ENCODE results near the gene GPR107. TPM values are rescaled to one million over a fixed set of nuclear protein-coding genes. Genes with fewer than 3 reads are reported as not detected.

The GPR107 gene
- polyA plus RNA-seq, 3 donors, result 6.0 to 22.6 (median 6.0) TPM

DNA sequence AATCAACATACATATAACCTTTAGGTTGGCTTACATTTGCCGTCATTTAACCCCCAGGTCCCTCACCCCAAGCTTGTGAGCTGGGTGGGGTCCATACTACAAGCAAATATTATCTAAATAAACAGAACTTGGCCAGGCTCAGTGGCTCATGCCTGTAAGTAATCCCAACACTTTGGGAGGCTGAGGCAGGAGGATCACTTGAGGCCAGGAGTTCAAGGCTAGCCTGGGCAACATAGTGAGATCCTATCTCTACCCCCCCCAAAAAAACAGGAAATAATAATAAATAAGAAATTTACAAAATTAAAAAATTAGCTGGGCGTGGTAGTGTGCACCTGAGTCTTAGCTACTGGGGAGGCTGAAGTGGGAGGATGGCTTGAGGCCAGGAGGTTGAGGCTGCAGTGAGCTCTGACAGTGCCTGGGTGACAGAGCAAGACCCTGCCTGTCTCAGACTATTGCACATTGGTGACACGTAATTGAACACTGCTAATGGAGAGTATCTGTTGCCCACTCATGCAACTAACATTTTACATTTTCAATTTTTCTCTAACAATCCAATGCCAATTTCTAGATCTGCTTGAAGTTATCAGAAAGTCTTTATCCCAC is 29.6 kb upstream of the GPR107 start:
- H3K9ac ChIP-seq (ENCODE audit: insufficient read depth, low read length, poor library complexity, severe bottlenecking), result no peak overlapping the region
- peaks cover 50 to 64% of the 10 kb centered on the region in 2 donors for H3K4me1 ChIP-seq (ENCODE audit: control insufficient read depth in 1 of 2, insufficient read depth in 2 of 2, low read length in 2 of 2)
- H3K9me3 Mint-ChIP-seq, result peaks cover 0 to 6% (median 3%) of the 10 kb centered on the region in 7 donors
- peaks cover 96% of the 10 kb centered on the region for H4K20me1 ChIP-seq (ENCODE audit: insufficient read depth, low read length)
- H3K27ac Mint-ChIP-seq, result peak overlapping the region in 6 of 7 donors; percentile 79 to 92 (median 89)
- DNase-seq, result no peak
- peaks cover 70% of the 10 kb centered on the region for H3K4me1 Mint-ChIP-seq
- H3K4me3 Mint-ChIP-seq, result no peak overlapping the region
- WGBS (ENCODE audit: insufficient coverage), result 100% methylated on average over 1 of the region's 3 CpGs
- no peak overlapping the region for H2AFZ ChIP-seq (ENCODE audit: insufficient read depth, low read depth, low read length, poor library complexity, severe bottlenecking)
- peaks cover 0 to 1% (median 0%) of the 10 kb centered on the region in 3 donors for H3K27me3 Mint-ChIP-seq (ENCODE audit: low read depth in 3 of 3)
- peaks cover 100% of the 10 kb centered on the region for H3K79me2 ChIP-seq (ENCODE audit: insufficient read depth, low read length)
- H3K9me3 ChIP-seq (replicated peaks in 1 of 2; ENCODE audit: control insufficient read depth in 1 of 2, insufficient read depth in 1 of 2, low read length in 2 of 2), result peaks cover 0 to 2% of the 10 kb centered on the region in 2 donors
- peaks cover 0 to under 1% of the 10 kb centered on the region in 2 donors for H3K36me3 ChIP-seq (replicated peaks in 1 of 2; ENCODE audit: control insufficient read depth in 1 of 2, insufficient read depth in 2 of 2, low read length in 2 of 2)
- H3K27me3 ChIP-seq (ENCODE audit: control insufficient read depth in 2 of 2, insufficient read depth in 2 of 2, low read length in 2 of 2), result no peaks in the 10 kb centered on the region
- TF ChIP-seq, protein P1, sequence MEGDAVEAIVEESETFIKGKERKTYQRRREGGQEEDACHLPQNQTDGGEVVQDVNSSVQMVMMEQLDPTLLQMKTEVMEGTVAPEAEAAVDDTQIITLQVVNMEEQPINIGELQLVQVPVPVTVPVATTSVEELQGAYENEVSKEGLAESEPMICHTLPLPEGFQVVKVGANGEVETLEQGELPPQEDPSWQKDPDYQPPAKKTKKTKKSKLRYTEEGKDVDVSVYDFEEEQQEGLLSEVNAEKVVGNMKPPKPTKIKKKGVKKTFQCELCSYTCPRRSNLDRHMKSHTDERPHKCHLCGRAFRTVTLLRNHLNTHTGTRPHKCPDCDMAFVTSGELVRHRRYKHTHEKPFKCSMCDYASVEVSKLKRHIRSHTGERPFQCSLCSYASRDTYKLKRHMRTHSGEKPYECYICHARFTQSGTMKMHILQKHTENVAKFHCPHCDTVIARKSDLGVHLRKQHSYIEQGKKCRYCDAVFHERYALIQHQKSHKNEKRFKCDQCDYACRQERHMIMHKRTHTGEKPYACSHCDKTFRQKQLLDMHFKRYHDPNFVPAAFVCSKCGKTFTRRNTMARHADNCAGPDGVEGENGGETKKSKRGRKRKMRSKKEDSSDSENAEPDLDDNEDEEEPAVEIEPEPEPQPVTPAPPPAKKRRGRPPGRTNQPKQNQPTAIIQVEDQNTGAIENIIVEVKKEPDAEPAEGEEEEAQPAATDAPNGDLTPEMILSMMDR (IDR thresholded peaks at IDR 0.05), result no peak
- no peak overlapping the region for H3K4me3 ChIP-seq (replicated peaks in 1 of 3; ENCODE audit: low read depth in 2 of 3, low read length in 3 of 3)
- H3K4me2 ChIP-seq (replicated peaks; ENCODE audit: extremely low read depth, low read length, poor library complexity, severe bottlenecking), result peak overlapping the region; percentile 15
- peak overlapping the region in 1 of 2 donors; percentile 63 for H3K27ac ChIP-seq (ENCODE audit: low read depth in 1 of 2, low read length in 2 of 2)
- peaks cover 19 to 26% of the 10 kb centered on the region in 2 donors for H3K36me3 Mint-ChIP-seq
- intact Hi-C loops (cut with micrococcal nuclease), result no loop called here

DNA sequence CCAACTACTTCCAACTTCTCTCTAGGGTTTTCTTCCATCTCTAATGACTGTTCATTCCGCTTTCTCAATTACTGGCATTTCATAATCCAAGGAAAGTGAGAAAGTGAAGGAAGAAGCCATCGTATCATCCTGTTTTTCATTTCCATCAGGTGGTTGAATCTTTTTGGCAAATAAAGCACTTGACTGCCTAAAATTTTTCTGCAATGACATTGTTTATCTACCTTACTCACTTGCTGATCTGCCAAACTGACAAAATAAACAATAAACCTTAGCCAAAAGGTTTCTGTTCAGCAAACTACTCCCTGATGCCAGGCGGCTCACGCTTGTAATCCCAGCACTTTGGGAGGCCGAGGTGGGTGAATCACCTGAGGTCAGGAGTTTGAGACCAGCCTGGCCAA is 29.1 kb upstream of the GPR107 start:
- Mint-ChIP-seq H3K27me3 (ENCODE audit: low read depth in 3 of 3) (peaks cover 0 to 1% (median 0%) of the 10 kb centered on the region in 3 donors), H3K9me3 (peaks cover 0 to 6% (median 3%) of the 10 kb centered on the region in 7 donors), H3K4me1 (peaks cover 75% of the 10 kb centered on the region), H3K27ac (peak overlapping the region in 6 of 7 donors; percentile 28 to 90 (median 71)), H3K4me3 (no peak overlapping the region), H3K36me3 (peaks cover 21 to 26% of the 10 kb centered on the region in 2 donors)
- Histone ChIP-seq H3K79me2 (ENCODE audit: insufficient read depth, low read length) (peaks cover 100% of the 10 kb centered on the region), H3K4me1 (ENCODE audit: control insufficient read depth in 1 of 2, insufficient read depth in 2 of 2, low read length in 2 of 2) (peaks cover 55 to 69% of the 10 kb centered on the region in 2 donors), H3K9me3 (replicated peaks in 1 of 2; ENCODE audit: control insufficient read depth in 1 of 2, insufficient read depth in 1 of 2, low read length in 2 of 2) (peaks cover 0 to 2% of the 10 kb centered on the region in 2 donors), H3K27ac (ENCODE audit: low read depth in 1 of 2, low read length in 2 of 2) (no peak overlapping the region), H4K20me1 (ENCODE audit: insufficient read depth, low read length) (peaks cover 96% of the 10 kb centered on the region), H3K4me3 (replicated peaks in 1 of 3; ENCODE audit: low read depth in 2 of 3, low read length in 3 of 3) (no peak overlapping the region), H2AFZ (ENCODE audit: insufficient read depth, low read depth, low read length, poor library complexity, severe bottlenecking) (no peak overlapping the region), H3K9ac (ENCODE audit: insufficient read depth, low read length, poor library complexity, severe bottlenecking) (no peak overlapping the region), H3K36me3 (replicated peaks in 1 of 2; ENCODE audit: control insufficient read depth in 1 of 2, insufficient read depth in 2 of 2, low read length in 2 of 2) (no peaks in the 10 kb centered on the region), H3K4me2 (replicated peaks; ENCODE audit: extremely low read depth, low read length, poor library complexity, severe bottlenecking) (no peak overlapping the region), H3K27me3 (ENCODE audit: control insufficient read depth in 2 of 2, insufficient read depth in 2 of 2, low read length in 2 of 2) (no peaks in the 10 kb centered on the region)
- TF ChIP-seq, protein P1 (IDR thresholded peaks at IDR 0.05), result no peak
- intact Hi-C loops (cut with micrococcal nuclease), result no loop called here
- no CpG with 5 or more reads among the region's 5 CpGs for WGBS (ENCODE audit: insufficient coverage)
- no peak for DNase-seq
